ENCODE measurements around the gene PRKCA. TPM values are rescaled to one million over a fixed set of nuclear protein-coding genes. Genes with fewer than 3 reads are reported as not detected.
"Not testable (repeated sequence)": the region's sequence is repeated elsewhere in the genome, so short reads cannot be mapped to it uniquely, and the experiment has no call there.

PRKCA gene
- total RNA-seq, 2 donors from 2014 or later: 6.4 to 7.7 TPM

DNA sequence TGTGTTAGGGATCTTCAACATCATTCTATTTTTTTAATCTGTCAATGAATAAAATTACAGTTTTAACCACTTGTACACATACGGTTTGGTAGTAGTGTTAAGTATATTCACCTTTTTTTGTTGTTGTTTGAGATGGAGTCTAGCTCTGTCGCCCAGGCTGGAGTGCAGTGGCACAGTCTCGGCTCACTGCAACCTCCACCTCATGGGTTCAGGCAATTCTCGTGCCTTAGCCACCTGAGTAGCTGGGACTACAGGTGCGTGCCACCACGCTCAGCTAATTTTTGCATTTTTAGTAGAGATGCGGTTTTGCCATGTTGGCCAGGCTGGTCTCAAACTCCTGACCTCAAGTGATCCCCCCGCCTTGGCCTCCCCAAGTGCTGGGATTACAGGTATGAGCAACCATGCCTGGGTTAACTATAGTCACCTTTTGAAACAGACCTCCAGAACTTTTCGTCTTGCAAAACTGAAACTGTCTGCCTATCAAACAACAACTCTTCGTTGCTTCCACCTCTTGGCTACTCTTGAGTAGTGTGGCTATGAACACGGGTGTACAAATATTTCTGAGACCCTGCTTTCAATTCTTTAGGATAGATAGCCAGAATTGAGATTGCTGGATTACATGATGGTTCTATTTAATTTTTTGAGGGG lies 97.8 kb downstream of the PRKCA start:
- ATAC-seq; DNase-seq; intact Hi-C loops (cut with DNase I): not testable (repeated sequence)

DNA sequence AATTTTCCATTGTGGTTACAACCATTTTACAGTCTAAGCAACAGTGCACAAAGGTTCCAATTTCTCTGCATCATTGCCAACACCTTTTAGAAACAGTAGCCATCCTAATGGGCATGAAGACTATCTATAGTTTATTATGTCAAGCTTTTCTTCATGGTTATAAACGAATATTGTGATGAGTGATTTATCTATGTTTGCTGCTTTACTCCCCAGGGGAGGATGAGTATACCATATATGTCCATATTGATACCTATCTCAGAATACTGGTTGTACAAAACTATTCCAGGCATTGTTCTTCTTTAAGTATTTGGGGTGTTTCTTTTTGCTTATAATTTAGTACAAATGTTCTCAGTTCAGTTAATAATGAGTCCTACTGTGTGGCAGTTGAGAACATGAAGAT lies 98.3 kb downstream of the PRKCA start:
- DNase-seq: no peak
- intact Hi-C loops (cut with DNase I): no loop called here
- ATAC-seq: no peak

DNA sequence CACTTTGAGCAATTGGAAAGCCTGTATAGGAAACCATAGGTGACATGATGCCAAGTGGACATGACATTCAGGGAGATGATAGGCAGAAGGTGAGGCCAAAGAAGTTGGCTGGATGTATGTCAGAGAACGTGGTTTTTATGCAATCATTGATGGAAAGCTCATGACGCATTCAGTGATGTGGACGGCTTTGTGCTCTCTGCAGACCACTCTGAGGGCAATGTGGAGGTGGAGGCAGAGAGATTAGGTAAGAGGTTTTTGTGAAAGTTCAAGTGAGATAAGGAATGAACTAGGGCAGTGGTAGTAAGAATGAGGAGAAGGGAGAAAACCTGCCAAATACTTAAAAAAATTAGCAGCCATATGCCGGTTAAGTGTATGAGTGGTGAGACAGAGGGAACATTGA lies 99.0 kb downstream of the PRKCA start:
- ATAC-seq (peak in 1 of 2 donors; percentile 61), DNase-seq (no peak)
- intact Hi-C loops (cut with DNase I): no loop called here

DNA sequence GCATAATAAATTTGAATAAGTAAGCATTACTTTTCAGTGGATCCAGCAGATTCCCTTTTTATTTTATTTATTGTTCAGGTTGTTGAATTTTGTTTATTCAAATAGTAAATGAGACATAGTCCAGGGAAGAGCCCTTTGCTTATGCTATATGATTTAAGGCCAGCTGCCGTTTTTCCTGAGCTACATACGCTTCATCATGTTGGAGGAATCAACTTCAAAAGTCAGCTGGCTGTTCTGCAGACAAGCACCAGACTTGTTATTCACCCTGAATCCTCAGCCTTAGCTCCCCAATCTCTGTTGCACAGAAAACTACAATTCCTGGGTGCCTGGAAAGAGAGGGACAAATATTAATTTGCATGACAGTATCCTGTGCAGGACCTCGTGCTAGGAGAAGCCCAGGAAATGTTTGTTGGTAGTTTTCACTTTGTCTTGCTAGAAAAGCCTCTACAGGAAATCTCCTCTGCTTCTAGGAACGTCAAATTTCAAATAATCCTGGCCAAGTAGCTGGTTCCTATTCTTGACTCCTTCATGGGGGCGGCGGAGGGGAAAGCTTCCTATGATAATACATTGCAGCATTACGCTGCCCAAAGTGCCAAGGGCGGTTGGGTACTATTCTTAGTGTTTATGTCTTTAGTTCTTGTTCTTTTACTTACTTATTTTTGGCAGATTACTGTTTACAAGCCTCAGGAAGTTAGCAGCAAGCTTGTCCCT lies 101.6 kb downstream of the PRKCA start:
- DNase-seq: no peak
- intact Hi-C loops (cut with DNase I): no loop called here
- ATAC-seq: no peak

DNA sequence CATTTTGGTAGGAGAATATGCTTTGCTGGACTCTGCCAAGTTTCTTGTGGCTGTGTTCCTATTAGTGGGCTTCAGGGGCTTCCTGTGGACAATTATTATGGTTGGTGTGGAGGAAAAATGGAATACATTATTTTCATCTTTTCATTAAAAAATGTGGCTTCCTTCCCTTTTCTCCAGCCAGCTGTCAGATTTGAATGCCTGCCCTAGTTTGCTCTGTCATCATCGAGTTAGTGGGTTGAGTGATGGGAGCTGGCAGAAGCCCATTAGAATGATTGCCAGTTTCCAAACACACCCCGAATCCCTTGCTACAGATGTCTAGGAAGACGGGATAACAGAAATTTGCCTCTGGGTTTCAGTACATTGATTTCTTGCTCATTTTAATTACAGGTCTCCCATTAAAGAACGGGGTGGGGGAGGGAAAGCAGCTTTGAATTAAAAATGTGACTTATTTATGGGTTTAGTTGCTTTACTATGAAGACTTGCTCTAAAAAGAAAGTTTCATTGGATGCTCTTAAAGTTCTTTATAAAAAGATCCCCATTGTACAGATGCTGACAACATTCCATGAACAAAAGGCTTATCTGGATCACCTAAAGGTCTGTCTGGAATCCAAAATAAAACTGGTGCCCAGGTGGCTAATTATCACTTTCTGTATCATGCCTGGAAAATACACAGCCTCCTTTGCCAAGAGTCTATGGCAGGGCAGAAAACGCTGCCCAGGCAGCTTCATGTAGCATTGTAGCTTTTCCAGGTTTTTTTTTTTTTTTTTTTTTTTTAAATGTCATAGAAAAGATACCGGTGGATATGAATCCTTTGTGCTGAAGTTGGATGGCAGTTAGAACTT lies 103.6 kb downstream of the PRKCA start:
- intact Hi-C loops (cut with DNase I): no loop called here
- DNase-seq (no peak), ATAC-seq (peak in 1 of 2 donors; percentile 84)

DNA sequence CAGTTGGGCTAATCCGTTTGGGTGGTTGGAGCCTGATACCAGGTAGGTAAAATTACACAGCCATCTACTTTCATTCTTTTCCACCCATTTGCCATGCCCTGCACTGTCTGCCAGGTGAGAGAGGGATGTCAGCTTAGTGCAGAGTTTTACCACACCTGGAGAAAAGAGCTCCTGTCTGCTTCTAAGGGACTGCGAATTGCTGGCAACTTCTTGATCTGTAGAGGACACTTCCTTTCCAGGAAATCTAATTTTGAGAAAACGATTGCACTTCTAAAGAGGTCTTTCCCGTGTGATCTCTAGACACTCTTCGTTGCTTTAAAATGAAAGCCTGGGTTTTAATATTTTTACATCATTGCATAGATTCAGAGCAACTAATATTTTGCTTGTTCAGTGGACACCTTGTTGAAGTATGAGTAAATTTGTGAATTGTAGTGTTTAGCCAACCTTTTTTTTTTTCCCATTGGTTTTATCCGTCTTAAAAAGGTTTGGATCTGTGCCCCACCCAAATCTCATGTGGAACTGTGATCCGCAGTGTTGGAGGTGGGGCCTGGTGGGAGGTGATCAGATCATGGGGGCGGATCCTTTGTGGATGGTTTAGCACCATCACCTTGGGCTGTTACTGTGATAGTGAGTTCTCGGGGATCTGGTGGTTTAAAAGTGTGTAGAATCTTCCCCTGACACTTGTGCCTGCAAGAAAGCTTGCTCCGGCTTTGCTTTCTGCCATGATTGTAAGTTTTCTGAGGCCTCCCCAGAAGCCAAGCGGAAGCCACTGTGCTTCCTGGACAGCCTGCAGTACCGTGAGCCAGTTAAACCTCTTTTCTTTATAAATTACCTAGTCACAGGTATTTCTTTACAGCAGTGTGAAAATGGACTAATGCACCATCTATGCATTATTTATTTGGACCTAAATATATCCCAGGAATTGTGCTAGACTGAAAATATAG lies 104.6 kb downstream of the PRKCA start:
- DNase-seq (no peak), ATAC-seq (no peak)
- intact Hi-C loops (cut with DNase I): no loop called here

DNA sequence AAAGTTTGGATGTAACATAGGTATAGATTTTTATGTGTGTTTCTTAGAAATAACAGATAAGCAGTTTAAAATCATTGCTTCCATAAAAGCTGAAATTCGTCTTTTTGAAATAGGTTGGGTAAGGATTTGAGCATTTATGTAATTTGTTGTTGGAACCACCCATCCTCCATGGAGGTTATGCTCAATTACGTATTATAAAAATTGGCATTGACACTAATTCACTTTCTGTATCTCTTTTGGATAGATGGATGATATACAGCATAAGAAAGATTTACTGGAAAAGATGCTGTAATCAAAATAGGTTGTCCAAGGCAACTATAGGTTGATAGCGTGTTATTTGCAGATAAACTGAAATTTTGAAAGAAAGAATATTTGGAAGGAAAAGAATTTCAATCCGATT lies 105.5 kb downstream of the PRKCA start:
- DNase-seq (no peak), ATAC-seq (no peak)
- intact Hi-C loops (cut with DNase I): no loop called here

DNA sequence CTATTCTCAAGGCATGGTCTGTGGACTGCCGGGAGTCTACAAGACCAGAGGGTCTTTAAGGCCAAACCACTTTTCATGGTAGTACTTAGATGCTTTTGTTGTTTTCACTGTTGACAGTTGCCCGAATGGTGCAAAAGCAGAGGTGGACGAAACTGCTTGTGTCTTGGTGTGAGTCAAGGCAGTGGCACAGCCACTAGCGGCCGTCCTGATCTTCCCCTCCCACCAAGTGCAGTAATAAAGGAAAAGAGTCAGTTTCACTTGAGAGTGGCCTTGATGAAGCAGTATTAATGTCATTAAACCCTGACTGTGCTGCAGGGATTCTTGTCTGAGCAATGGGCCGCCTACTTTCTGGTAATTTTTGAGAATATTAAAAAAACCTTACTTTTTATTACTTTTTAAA lies 109.1 kb downstream of the PRKCA start:
- intact Hi-C loops (cut with DNase I): no loop called here
- no peak for ATAC-seq
- no peak for DNase-seq

DNA sequence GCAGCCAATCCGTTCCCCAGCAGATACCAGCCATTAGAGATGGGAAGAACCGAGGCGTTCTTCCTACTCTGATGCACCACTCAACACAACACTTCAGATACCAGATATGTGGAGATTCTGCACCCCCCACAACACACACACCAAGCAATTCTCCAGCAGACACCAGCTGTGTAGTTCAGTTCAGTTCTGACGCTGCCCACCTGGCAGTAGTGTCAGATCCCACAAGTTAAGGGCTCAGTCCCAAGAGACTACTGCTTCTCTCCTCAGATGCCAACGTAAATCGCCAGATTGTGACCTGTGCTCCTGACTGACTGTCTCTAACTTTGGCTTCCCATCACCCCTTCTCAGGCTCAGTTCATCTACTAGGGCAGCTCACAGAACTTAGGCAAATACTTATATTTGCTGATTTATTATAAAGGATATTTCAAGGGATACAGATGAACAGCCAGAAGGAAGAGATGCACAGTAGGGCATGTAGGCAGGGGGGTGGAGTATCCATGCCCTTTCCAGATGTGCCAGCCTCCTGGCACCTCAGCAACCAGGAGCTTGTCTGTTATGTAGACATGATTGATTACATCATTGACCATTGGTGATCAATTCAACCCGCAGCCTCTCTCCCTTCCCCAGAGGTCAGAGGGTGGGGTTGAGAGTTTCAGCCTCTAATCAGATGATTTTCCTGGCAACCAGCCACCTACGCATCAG lies 110.6 kb downstream of the PRKCA start:
- no peak for ATAC-seq
- DNase-seq: no peak
- intact Hi-C loops (cut with DNase I): no loop called here

DNA sequence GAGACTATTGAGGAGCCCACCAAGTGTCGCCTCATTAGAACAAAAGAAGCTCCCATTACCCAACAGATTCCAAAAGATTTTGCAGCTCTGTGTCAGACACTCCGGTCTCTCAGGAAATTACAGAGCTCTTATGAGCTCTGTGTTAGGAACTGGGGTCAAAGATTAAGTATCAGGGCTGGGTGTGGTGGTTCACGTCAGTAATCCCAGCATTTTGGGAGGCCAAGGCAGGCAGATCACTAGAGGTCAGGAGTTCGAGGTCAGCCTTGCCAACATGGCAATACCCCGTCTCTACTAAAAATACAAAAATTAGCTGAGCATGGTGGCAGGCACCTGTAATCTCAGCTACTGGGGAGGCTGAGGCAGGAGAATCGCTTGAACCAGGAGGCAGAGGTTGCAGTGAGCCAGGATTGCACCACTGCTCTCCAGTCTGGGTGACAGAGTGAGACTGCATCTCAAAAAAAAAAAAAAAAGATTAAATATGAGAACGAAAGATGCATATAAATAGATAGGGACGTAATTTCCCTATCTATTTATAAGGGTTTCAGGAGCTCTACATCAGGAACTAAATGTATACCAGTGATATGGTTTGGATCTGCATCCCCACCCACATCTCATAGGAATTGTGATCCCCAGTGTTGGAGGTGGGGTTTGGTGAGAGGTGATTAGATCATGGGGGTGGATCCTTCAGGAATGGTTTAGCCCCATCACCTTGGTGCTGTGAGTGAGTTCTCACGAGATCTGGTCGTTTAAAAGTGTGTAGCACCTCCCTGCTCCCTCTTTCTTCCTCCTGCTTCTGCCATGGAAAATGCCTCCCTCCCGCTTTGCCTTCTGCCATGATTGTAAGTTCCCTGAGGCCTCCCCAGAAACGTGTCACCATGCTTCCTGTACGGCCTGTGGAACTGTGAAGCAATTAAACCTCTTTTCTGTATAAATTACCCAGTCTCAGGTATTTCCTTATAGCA lies 111.4 kb downstream of the PRKCA start:
- no peak for DNase-seq
- no peak for ATAC-seq
- intact Hi-C loops (cut with DNase I): no loop called here

DNA sequence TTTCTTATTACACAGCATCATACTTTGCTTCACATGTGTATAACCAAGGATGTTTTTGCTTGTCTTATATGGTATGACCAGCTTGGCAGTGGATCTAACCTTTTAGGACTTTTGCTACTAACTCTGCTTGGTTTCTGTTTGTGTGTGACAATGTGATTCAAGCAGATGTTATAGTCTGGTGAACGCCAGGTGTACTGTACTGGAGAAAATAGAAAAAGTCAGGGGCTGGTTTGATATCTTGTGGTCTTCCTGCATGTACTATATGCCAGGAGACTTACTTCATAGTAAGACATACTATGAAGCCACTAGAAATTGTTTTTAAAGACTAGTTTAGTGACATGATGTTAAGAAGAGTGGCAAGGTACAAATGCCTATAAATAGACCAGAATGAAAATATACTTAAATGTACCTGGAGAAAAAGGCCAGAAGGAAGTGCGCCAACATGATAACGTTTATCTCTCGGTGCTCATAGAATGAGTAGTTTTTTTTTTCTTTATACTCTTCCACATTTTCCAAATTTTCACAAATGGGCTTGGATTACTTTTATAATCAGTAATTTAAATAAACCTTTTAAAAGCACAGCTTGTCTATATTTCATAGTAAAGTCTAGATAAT lies 112.3 kb downstream of the PRKCA start:
- intact Hi-C loops (cut with DNase I): no loop called here
- ATAC-seq: no peak
- DNase-seq: no peak

DNA sequence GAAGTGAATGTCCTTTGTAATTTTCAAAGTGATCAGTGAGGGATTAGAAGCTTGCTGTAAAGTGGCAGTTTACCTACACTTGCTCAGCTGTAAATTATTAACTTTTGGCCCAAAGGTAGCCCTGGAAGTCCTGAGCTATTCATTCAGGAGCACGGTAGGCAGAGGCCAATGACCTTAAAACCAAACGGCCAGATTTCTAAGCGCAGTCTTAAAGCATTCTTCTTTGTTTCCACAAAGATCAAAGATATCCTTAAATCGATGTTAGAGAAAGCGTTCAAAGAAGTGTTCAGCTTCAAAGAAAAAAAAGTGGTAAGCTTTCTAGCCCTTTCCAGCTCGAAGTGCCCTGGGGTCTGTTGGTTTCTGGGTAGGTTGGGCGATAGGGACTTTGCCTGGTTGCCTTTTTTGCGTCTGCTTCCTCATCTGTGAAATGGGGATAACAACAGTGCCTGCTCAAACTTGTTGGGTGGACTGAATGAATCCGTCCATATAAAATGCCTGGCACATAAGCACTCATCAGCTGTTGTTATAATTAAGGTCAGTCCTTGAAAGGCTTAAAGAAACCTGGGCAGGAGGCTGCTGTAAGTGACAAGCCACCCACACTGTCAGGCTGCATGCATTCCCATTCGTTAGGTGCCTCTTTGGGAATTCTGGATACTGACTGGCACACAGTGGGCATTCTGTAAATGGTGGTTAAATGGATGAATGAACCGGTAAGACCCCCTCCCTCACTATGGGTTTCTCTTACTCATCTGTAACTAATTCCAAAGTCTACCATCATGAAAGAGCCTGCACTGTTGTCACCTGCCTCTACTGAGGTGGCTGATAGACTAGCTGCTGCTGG lies 113.2 kb downstream of the PRKCA start:
- no peak for DNase-seq
- intact Hi-C loops (cut with DNase I): no loop called here
- ATAC-seq: no peak

DNA sequence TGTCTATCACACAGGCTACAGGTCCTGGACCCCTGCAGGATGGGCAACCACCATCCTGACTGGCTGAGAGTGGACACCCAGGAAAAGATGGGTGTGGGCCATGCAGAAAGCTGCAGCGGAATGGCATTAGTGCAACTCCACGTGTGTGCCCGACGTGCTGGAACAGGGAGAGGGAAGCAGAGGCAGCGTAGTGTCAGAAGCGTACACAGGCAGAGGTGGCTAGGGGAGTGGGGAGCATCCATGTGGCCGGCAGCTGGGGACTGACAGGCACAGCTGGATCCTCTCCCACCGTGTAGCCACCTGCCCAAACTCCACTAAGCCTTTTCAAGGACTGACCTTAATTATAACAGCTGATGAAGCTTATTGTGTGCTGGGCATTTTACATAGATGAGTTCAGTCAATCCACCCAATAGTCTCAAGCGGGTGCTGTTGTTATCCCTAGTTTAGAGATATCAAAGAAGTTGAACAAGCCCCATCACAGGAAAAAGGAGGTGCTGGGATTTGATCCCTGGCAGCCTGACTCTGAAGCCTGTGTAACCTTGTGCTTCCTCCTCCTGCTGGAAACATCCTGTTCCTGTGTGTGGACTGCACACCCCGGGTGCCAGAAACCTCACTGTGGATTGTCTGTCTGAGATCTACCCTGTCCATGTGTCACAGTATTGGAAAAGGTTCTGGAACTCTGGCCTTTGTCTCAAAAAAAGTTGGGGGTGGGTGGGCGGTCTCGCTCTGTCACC lies 114.0 kb downstream of the PRKCA start:
- no peak for ATAC-seq
- intact Hi-C loops (cut with DNase I): no loop called here
- DNase-seq: no peak

DNA sequence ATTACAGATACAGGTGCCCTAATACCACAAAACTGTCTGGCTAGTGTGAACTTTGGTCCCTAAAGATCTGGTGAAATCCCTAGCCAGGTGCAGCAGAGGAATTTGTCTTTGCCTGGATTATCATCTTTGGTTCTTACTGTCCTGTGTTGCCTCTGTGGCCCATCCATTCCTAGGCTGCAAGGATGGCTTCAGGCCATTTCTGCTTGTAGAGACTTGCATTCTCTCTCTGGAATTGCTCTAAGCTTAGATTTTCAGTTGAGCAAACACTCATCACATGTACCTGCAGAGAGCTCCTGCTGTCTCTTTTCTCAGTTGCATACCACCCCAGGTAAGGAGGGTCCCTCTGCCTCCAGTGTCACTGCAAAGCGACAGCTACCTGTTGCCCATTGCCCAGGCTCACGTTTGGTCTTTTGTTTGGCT lies 114.9 kb downstream of the PRKCA start:
- DNase-seq (no peak), ATAC-seq (no peak)
- intact Hi-C loops (cut with DNase I): no loop called here

DNA sequence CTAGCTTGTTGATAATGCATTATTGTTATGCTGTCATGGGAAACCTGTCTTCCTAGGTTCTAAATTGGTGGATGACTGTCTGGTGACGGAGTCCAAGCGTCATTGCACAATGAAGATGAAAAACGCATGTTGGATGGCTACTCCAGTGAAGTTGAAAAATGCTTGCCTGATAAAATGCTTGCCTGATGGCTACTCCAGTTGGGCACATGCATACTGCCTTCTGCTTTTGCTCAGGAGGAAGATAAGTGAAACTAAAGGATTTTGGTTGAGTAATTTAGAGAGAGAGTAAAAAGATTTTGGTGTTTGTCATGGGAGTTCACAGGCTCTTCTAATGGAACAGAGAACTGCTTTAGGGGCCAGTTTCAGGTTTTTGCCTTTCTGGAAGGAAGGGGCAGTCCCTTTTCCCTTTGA lies 118.6 kb downstream of the PRKCA start:
- ATAC-seq (peak; percentile 30 to 67), DNase-seq (no peak)
- intact Hi-C loops (cut with DNase I): no loop called here

Data from left cardiac atrium (tissue), 4 donors.